Measurements from ENCODE around the gene TRAF3IP1.
"Not testable (repeated sequence)": the region's sequence is repeated elsewhere in the genome, so short reads cannot be mapped to it uniquely, and the experiment has no call there.

TRAF3IP1 gene

GRCh38 chr2:238403632-238404405 is 83.5 kb downstream of the TRAF3IP1 start:
- Histone ChIP-seq H3K36me3 (ENCODE audit: control insufficient read depth, low read length) (no peaks in the 10 kb centered on the region), H3K27me3 (ENCODE audit: control insufficient read depth, low read length) (no peaks in the 10 kb centered on the region), H4K20me1 (ENCODE audit: control insufficient read depth, insufficient read depth, low read depth, low read length) (no peaks in the 10 kb centered on the region), H3K9me3 (ENCODE audit: control insufficient read depth, insufficient read depth, low read length) (no peaks in the 10 kb centered on the region), H3K79me2 (ENCODE audit: control insufficient read depth, low read length) (no peaks in the 10 kb centered on the region), H3K4me1 (ENCODE audit: control insufficient read depth, low read length) (no peaks in the 10 kb centered on the region), H3K4me3 (ENCODE audit: low read length) (no peak overlapping the region), H3K4me2 (ENCODE audit: low read length) (no peak overlapping the region), H3K9me2 (replicated peaks; ENCODE audit: control insufficient read depth, low read length) (no peaks in the 10 kb centered on the region), H3F3A (ENCODE audit: control insufficient read depth, insufficient read depth) (peaks cover 3% of the 10 kb centered on the region; the same call in 1 of the 2 replicates), H3K27ac (ENCODE audit: low read depth, low read length) (no peak overlapping the region)
- TF ChIP-seq CTCF (IDR thresholded peaks at IDR 0.05; ENCODE audit: low read depth, low read length, poor library complexity, severe bottlenecking) (no peak), EZH2phosphoT487 (IDR thresholded peaks at IDR 0.05; ENCODE audit: borderline replicate concordance, low read length) (no peak)

GRCh38 chr2:238404406-238405216 is 84.3 kb downstream of the TRAF3IP1 start:
- no peak for TF ChIP-seq EZH2phosphoT487 (IDR thresholded peaks at IDR 0.05; ENCODE audit: borderline replicate concordance, low read length)
- TF ChIP-seq CTCF (IDR thresholded peaks at IDR 0.05; ENCODE audit: low read depth, low read length, poor library complexity, severe bottlenecking) = no peak
- no peaks in the 10 kb centered on the region for H4K20me1 ChIP-seq (ENCODE audit: control insufficient read depth, insufficient read depth, low read depth, low read length)
- no peaks in the 10 kb centered on the region for H3K4me1 ChIP-seq (ENCODE audit: control insufficient read depth, low read length)
- H3K36me3 ChIP-seq (ENCODE audit: control insufficient read depth, low read length) = no peaks in the 10 kb centered on the region
- no peak overlapping the region for H3K4me3 ChIP-seq (ENCODE audit: low read length)
- H3K79me2 ChIP-seq (ENCODE audit: control insufficient read depth, low read length) = no peaks in the 10 kb centered on the region
- no peaks in the 10 kb centered on the region for H3K9me2 ChIP-seq (replicated peaks; ENCODE audit: control insufficient read depth, low read length)
- H3K9me3 ChIP-seq (ENCODE audit: control insufficient read depth, insufficient read depth, low read length) = no peaks in the 10 kb centered on the region
- no peak overlapping the region for H3K4me2 ChIP-seq (ENCODE audit: low read length)
- peaks cover 3% of the 10 kb centered on the region; the same call in 1 of the 2 replicates for H3F3A ChIP-seq (ENCODE audit: control insufficient read depth, insufficient read depth)
- no peak overlapping the region for H3K27ac ChIP-seq (ENCODE audit: low read depth, low read length)
- H3K27me3 ChIP-seq (ENCODE audit: control insufficient read depth, low read length) = no peaks in the 10 kb centered on the region

GRCh38 chr2:238405217-238405555 is 84.9 kb downstream of the TRAF3IP1 start:
- not testable (repeated sequence) for H3K27me3 ChIP-seq (ENCODE audit: control insufficient read depth, low read length); H3F3A ChIP-seq (ENCODE audit: control insufficient read depth, insufficient read depth); H3K79me2 ChIP-seq (ENCODE audit: control insufficient read depth, low read length); H3K9me2 ChIP-seq (replicated peaks; ENCODE audit: control insufficient read depth, low read length); H3K4me2 ChIP-seq (ENCODE audit: low read length); H3K27ac ChIP-seq (ENCODE audit: low read depth, low read length); H3K4me3 ChIP-seq (ENCODE audit: low read length); H3K36me3 ChIP-seq (ENCODE audit: control insufficient read depth, low read length); H3K9me3 ChIP-seq (ENCODE audit: control insufficient read depth, insufficient read depth, low read length); H4K20me1 ChIP-seq (ENCODE audit: control insufficient read depth, insufficient read depth, low read depth, low read length); H3K4me1 ChIP-seq (ENCODE audit: control insufficient read depth, low read length)
